ENCODE results near the gene PIK3C3. TPM values are rescaled to one million over a fixed set of nuclear protein-coding genes. Genes with fewer than 3 reads are reported as not detected.

PIK3C3 gene
- polyA plus RNA-seq, 1 of the 3 experiments (the other 2 are of a cell fraction): 26.9 TPM

GRCh38 chr18:42092848-42093247, 137.8 kb downstream of the PIK3C3 start (continued):
- TF ChIP-seq CHD2 (IDR thresholded peaks at IDR 0.05; ENCODE audit: low read length, partially characterized antibody) (no peak), GATA2 (CRISPR knock-in tag; IDR thresholded peaks at IDR 0.05) (no peak)

GRCh38 chr18:42094875-42095274, 139.8 kb downstream of the PIK3C3 start:
- no peaks in the 10 kb centered on the region for H3K36me3 ChIP-seq (replicated peaks in 1 of 2; ENCODE audit: control insufficient read depth in 1 of 2, insufficient read depth in 2 of 2, low read length in 1 of 2)
- H3K4me3 ChIP-seq (ENCODE audit: low read depth in 2 of 2, low read length in 1 of 2): no peak overlapping the region
- no peak for DNase-seq
- CTCF ChIA-PET: no interaction called here
- no peaks in the 10 kb centered on the region for H3K9me3 ChIP-seq
- H3K4me1 ChIP-seq (ENCODE audit: control insufficient read depth in 1 of 2, insufficient read depth in 2 of 2, low read depth in 1 of 2, low read length in 1 of 2): no peaks in the 10 kb centered on the region
- no peak overlapping the region for H3K4me2 ChIP-seq
- H3F3A ChIP-seq (replicated peaks; ENCODE audit: insufficient read depth): no peaks in the 10 kb centered on the region
- no peaks in the 10 kb centered on the region for H3K79me2 ChIP-seq (ENCODE audit: insufficient read depth)
- no peak overlapping the region for H3K9ac ChIP-seq
- no peak overlapping the region for H2AFZ ChIP-seq (ENCODE audit: low read depth)
- H4K20me1 ChIP-seq (ENCODE audit: insufficient read depth): no peaks in the 10 kb centered on the region
- no peaks in the 10 kb centered on the region for H3K27me3 ChIP-seq (ENCODE audit: insufficient read depth)
- H3K27ac ChIP-seq (ENCODE audit: low read depth in 2 of 2, low read length in 1 of 2): no peak overlapping the region
- TF ChIP-seq USF2 (IDR thresholded peaks at IDR 0.05; ENCODE audit: borderline replicate concordance, low read depth, low read length) (no peak), NRF1 (IDR thresholded peaks at IDR 0.05; ENCODE audit: low read depth, low read length) (no peak), NFIC (IDR thresholded peaks at IDR 0.05; ENCODE audit: borderline replicate concordance) (no peak), EZH2phosphoT487 (IDR thresholded peaks at IDR 0.05; ENCODE audit: borderline replicate concordance, low read depth) (no peak), TAF1 (IDR thresholded peaks at IDR 0.05; ENCODE audit: borderline replicate concordance, low read depth, low read length) (no peak), ZBTB33 (IDR thresholded peaks at IDR 0.05; ENCODE audit: borderline replicate concordance, low read depth) (no peak), TEAD4 (IDR thresholded peaks at IDR 0.05; ENCODE audit: borderline replicate concordance, insufficient read depth) (no peak)
- POLR2A ChIA-PET: no interaction called here
- no peaks in the 10 kb centered on the region for H3K9me2 ChIP-seq

- H3K27ac ChIP-seq (ENCODE audit: low read depth in 2 of 2, low read length in 1 of 2): no peak overlapping the region
- H3F3A ChIP-seq (replicated peaks; ENCODE audit: insufficient read depth): no peaks in the 10 kb centered on the region
- no peak for DNase-seq
- H3K9ac ChIP-seq: no peak overlapping the region
- no peaks in the 10 kb centered on the region for H3K27me3 ChIP-seq (ENCODE audit: insufficient read depth)
- no peak overlapping the region for H3K4me2 ChIP-seq
- no peaks in the 10 kb centered on the region for H3K36me3 ChIP-seq (replicated peaks in 1 of 2; ENCODE audit: control insufficient read depth in 1 of 2, insufficient read depth in 2 of 2, low read length in 1 of 2)
- no peak for TF ChIP-seq EP300 (IDR thresholded peaks at IDR 0.05; ENCODE audit: borderline replicate concordance in 1 of 2, low read depth in 1 of 2, low read length in 1 of 2)
- no peak for TF ChIP-seq YY1 (IDR thresholded peaks at IDR 0.05; ENCODE audit: low read depth)
- TF ChIP-seq SMC3 (IDR thresholded peaks at IDR 0.05; ENCODE audit: low read depth, low read length): no peak
- no peaks in the 10 kb centered on the region for H4K20me1 ChIP-seq (ENCODE audit: insufficient read depth)
- H3K4me1 ChIP-seq (ENCODE audit: control insufficient read depth in 1 of 2, insufficient read depth in 2 of 2, low read depth in 1 of 2, low read length in 1 of 2): no peaks in the 10 kb centered on the region
- no peaks in the 10 kb centered on the region for H3K9me2 ChIP-seq
- no peaks in the 10 kb centered on the region for H3K79me2 ChIP-seq (ENCODE audit: insufficient read depth)
- H2AFZ ChIP-seq (ENCODE audit: low read depth): no peak overlapping the region
- POLR2A ChIA-PET: no interaction called here
- H3K9me3 ChIP-seq: no peaks in the 10 kb centered on the region
- no peak overlapping the region for H3K4me3 ChIP-seq (ENCODE audit: low read depth in 2 of 2, low read length in 1 of 2)
- CTCF ChIA-PET: no interaction called here
Measured at GRCh38 chr18:42095732-42096377, 140.8 kb downstream of the PIK3C3 start.

Data from SK-N-SH (cell line).